HG02610 (cell line): ENCODE measurements around the gene SKIDA1.
"Not testable (repeated sequence)": the region's sequence is repeated elsewhere in the genome, so short reads cannot be mapped to it uniquely, and the experiment has no call there.

Source experiments
- ATAC-seq: cut with Tn5 transposase; IDR thresholded peaks from one replicate; pipeline ENCODE4 v1.9.1; 2021; ENCODE audit warnings: mild to moderate bottlenecking, moderate library complexity; ENCODE audit not compliant: unreplicated experiment

Gene SKIDA1

GRCh38 chr10:21525367-21526187, at the start of gene SKIDA1:
SKIDA1 (minus strand) TSS chr10:21525682; CDS start chr10:21517822, 7,860 bp downstream.
- ATAC-seq: peak; percentile 50

GRCh38 chr10:21574514-21574913, 49.0 kb upstream of the SKIDA1 start:
- ATAC-seq: not testable (repeated sequence)

GRCh38 chr10:21572578-21572977, 47.1 kb upstream of the SKIDA1 start:
- ATAC-seq: no peak

GRCh38 chr10:21570761-21571521, 45.5 kb upstream of the SKIDA1 start:
- no peak for ATAC-seq

GRCh38 chr10:21558984-21559383, 33.5 kb upstream of the SKIDA1 start:
- ATAC-seq: not testable (repeated sequence)

- ATAC-seq: no peak
Measured at GRCh38 chr10:21556527-21556926, 31.0 kb upstream of the SKIDA1 start.

GRCh38 chr10:21552638-21553037, 27.2 kb upstream of the SKIDA1 start:
- ATAC-seq: no peak

- ATAC-seq: no peak
Measured at GRCh38 chr10:21547246-21547645, 21.8 kb upstream of the SKIDA1 start.

GRCh38 chr10:21540701-21541100, 15.2 kb upstream of the SKIDA1 start:
- not testable (repeated sequence) for ATAC-seq

GRCh38 chr10:21536874-21537273, 11.4 kb upstream of the SKIDA1 start:
- ATAC-seq: no peak

GRCh38 chr10:21535976-21536375, 10.5 kb upstream of the SKIDA1 start:
- ATAC-seq: not testable (repeated sequence)

GRCh38 chr10:21535494-21535965, 10.0 kb upstream of the SKIDA1 start:
- ATAC-seq: no peak

GRCh38 chr10:21534604-21535493, 9.4 kb upstream of the SKIDA1 start:
- ATAC-seq: peak; percentile 16

GRCh38 chr10:21534280-21534586, 8.8 kb upstream of the SKIDA1 start:
- no peak for ATAC-seq

- ATAC-seq: peak; percentile 92
Measured at GRCh38 chr10:21533467-21534279, 8.2 kb upstream of the SKIDA1 start, which contains the start of gene MLLT10. MLLT10 (plus strand) TSS chr10:21534232; CDS start chr10:21534645, 413 bp downstream.

GRCh38 chr10:21532694-21533466, 7.4 kb upstream of the SKIDA1 start:
- ATAC-seq: no peak

GRCh38 chr10:21531164-21531563, 5.7 kb upstream of the SKIDA1 start:
- no peak for ATAC-seq

- no peak for ATAC-seq
Measured at GRCh38 chr10:21530641-21531040, 5.2 kb upstream of the SKIDA1 start.

GRCh38 chr10:21530168-21530567, 4.7 kb upstream of the SKIDA1 start:
- ATAC-seq: no peak
